GM12878 (cell line): ENCODE measurements around the gene TMPRSS9. TPM values are rescaled to one million over a fixed set of nuclear protein-coding genes. Genes with fewer than 3 reads are reported as not detected.
A peak's percentile ranks its signal among the peaks of the same experiment; 100 is the strongest.

ENCODE experiments used
- ATAC-seq: fragments of 200-7000 bp; cut with Tn5 transposase; 3 replicates; pipeline ENCODE4 v1.9.1; 2020; ENCODE audit warnings: mild to moderate bottlenecking, moderate library complexity
- BruUV-seq: library from RNA; stranded (reverse); fragments of 400-500 nt; replicated peaks from 2 replicates; lab custom pipeline; 2021; lab: Mats Ljungman, UMichigan
- CTCF ChIA-PET: fragments of 300-600 bp; sonication (Branson Sonifier 250); formaldehyde crosslinking; extraction: SDS; loops from one replicate; lab custom pipeline; 2021; ENCODE audit warnings: inconsistent platforms; lab: Yijun Ruan, JAX
- POLR2A ChIA-PET: fragments of 350-600 bp; formaldehyde crosslinking; extraction: SDS; loops from one replicate; lab custom pipeline; 2021; ENCODE audit warnings: inconsistent platforms; lab: Charles Lee
- RAD21 ChIA-PET: fragments of 300-600 bp; sonication (Branson Sonifier 250); formaldehyde crosslinking; loops from one replicate; lab custom pipeline; 2023; ENCODE audit warnings: antibody characterized with exemption; ENCODE audit not compliant: unreplicated experiment; lab: Charles Lee
- SMC1A ChIA-PET: fragments of 300-600 bp; sonication (Branson Sonifier 250); formaldehyde crosslinking; loops from one replicate; lab custom pipeline; 2023; ENCODE audit not compliant: unreplicated experiment, uncharacterized antibody; lab: Charles Lee
- DNase-seq: peaks from one replicate; pipeline ENCODE4 v3.0.0-alpha.2; 2011; ENCODE audit warnings: low read depth, low spot score
- FAIRE-seq: peaks from 3 replicates; lab custom pipeline; 2011; peaks lifted over from hg19 to GRCh38; lab: Jason Lieb, UNC
- H2AFZ ChIP-seq: 2 replicates; pipeline ENCODE4 v1.6.0; 2011; ENCODE audit warnings: low read depth, low read length, control low read depth; ENCODE audit not compliant: control insufficient read depth
- H3K27ac ChIP-seq: 2 replicates; pipeline ENCODE4 v1.5.1; 2011; ENCODE audit warnings: control low read depth; ENCODE audit not compliant: control insufficient read depth, insufficient read depth
- H3K27me3 ChIP-seq, 2 experiments: replicated peaks in 1 of 2; 2 replicates each; pipeline versions ENCODE4 v1.6.0 to v1.6.1; 2011; ENCODE audit warnings: low read length in 1 of 2; ENCODE audit not compliant: control insufficient read depth in 2 of 2, insufficient read depth in 2 of 2
- H3K36me3 ChIP-seq, 2 experiments: 2 replicates each; pipeline ENCODE4 v1.5.1; 2011; ENCODE audit warnings: low read length in 1 of 2; ENCODE audit not compliant: control insufficient read depth in 2 of 2, insufficient read depth in 2 of 2
- H3K4me1 ChIP-seq: 2 replicates; pipeline ENCODE4 v1.6.1; 2011; ENCODE audit warnings: mild to moderate bottlenecking, low read length, moderate library complexity, mixed read lengths; ENCODE audit not compliant: control insufficient read depth, insufficient read depth
- H3K4me2 ChIP-seq: 2 replicates; pipeline ENCODE4 v1.6.0; 2011; ENCODE audit warnings: control low read depth; ENCODE audit not compliant: control insufficient read depth, insufficient read depth
- H3K4me3 ChIP-seq: fragments of 200-600 bp; sonication (generic); 2 replicates; pipeline ENCODE4 v1.5.1; 2016
- H3K79me2 ChIP-seq: 2 replicates; pipeline ENCODE4 v1.6.0; 2011; ENCODE audit warnings: low read length; ENCODE audit not compliant: control insufficient read depth, insufficient read depth
- H3K9ac ChIP-seq: 2 replicates; pipeline ENCODE4 v1.8.0; 2011; ENCODE audit warnings: low read length, control low read depth, mixed read lengths; ENCODE audit not compliant: control insufficient read depth, insufficient read depth
- H3K9me3 ChIP-seq: replicated peaks from 3 replicates; pipeline ENCODE4 v1.5.1; 2011; ENCODE audit warnings: mild to moderate bottlenecking, low read length; ENCODE audit not compliant: control insufficient read depth, insufficient read depth
- H4K20me1 ChIP-seq: 2 replicates; pipeline ENCODE4 v1.6.0; 2011; ENCODE audit not compliant: control insufficient read depth, insufficient read depth
- BHLHE40 ChIP-seq, 2 experiments: fragments of 450-650 bp in 1 of 2; IDR thresholded peaks; 2 replicates each; pipeline ENCODE4 v1.6.1; 2011 to 2017; ENCODE audit warnings: low read depth in 2 of 2, borderline replicate concordance in 1 of 2, improper control_type of control experiment in 1 of 2, low read length in 1 of 2, mild to moderate bottlenecking in 1 of 2
- EGR1 ChIP-seq, 2 experiments: IDR thresholded peaks; 1 replicate in 1 of 2; 2 replicates in 1 of 2; pipeline ENCODE4 v1.6.1; 2011 to 2012; ENCODE audit warnings: low read depth in 2 of 2, low read length in 2 of 2, borderline replicate concordance in 1 of 2, mild to moderate bottlenecking in 1 of 2, moderate library complexity in 1 of 2
- RAD21 ChIP-seq: IDR thresholded peaks from 2 replicates; pipeline ENCODE4 v1.6.1; 2011; ENCODE audit warnings: mild to moderate bottlenecking, low read depth, low read length, moderate library complexity; ENCODE audit not compliant: insufficient read depth
- RUNX3 ChIP-seq: IDR thresholded peaks from 2 replicates; pipeline ENCODE4 v1.6.1; 2012; ENCODE audit warnings: low read length, inconsistent platforms
- SRF ChIP-seq, 2 experiments: IDR thresholded peaks; 2 replicates each; pipeline ENCODE4 v1.6.1; 2011; ENCODE audit warnings: low read depth in 2 of 2, low read length in 2 of 2, mild to moderate bottlenecking in 1 of 2, moderate library complexity in 1 of 2
- STAT3 ChIP-seq: IDR thresholded peaks from 2 replicates; pipeline ENCODE4 v1.6.1; 2011; ENCODE audit warnings: low read depth, low read length, improper control_type of control experiment
- TCF3 ChIP-seq: IDR thresholded peaks from 2 replicates; pipeline ENCODE4 v1.6.1; 2012; ENCODE audit warnings: low read depth, mild to moderate bottlenecking, low read length, borderline replicate concordance; ENCODE audit not compliant: insufficient read depth
- YY1 ChIP-seq: IDR thresholded peaks from 2 replicates; pipeline ENCODE4 v1.6.1; 2011; ENCODE audit warnings: low read depth, mild to moderate bottlenecking, low read length
- ZBED1 ChIP-seq: IDR thresholded peaks from 2 replicates; pipeline ENCODE4 v1.6.1; 2016; ENCODE audit warnings: borderline replicate concordance
- ZNF207 ChIP-seq: fragments of 450-650 bp; IDR thresholded peaks from 2 replicates; pipeline ENCODE4 v1.6.1; 2014; ENCODE audit warnings: antibody characterized with exemption, mild to moderate bottlenecking, borderline replicate concordance
- ZNF384 ChIP-seq: IDR thresholded peaks from 2 replicates; pipeline ENCODE4 v1.6.1; 2012; ENCODE audit warnings: low read depth, mild to moderate bottlenecking, low read length, improper control_type of control experiment, borderline replicate concordance
- WGBS: methylation state at CpG from one replicate; pipeline ENCODE4 v1.1.6; 2016; ENCODE audit warnings: low lambda C conversion rate; ENCODE audit not compliant: insufficient replicate concordance, insufficient coverage; ENCODE audit errors: missing lambda C conversion rate; 5-methylcytosine and 5-hydroxymethylcytosine counted together
- in situ Hi-C: fragments of 300-500 bp; cut with MboI; formaldehyde crosslinking; loops from 9 replicates; pipeline ENCODE4 v1.14.3; 2018; ENCODE audit warnings: mixed read lengths
- intact Hi-C: fragments of 100-400 bp; cut with micrococcal nuclease; formaldehyde crosslinking; loops from one replicate; pipeline ENCODE4 v1.14.2; 2022; ENCODE audit not compliant: unreplicated experiment
- polyA plus RNA-seq, 11 experiments: library from polyadenylated mRNA; depleted of rRNA in 4 of 11; unstranded in 6 of 11; stranded (reverse) in 5 of 11; fragments of >200 nt; fragmentation: Nextera tagmentation in 4 of 11; fragmentation: Illumina TruSeq in 1 of 11; extraction: Ambion mirVana in 4 of 11; extraction: Trizol in 1 of 11; gene quantifications; 1 replicate in 1 of 11; 2 replicates in 10 of 11; pipeline versions ENCODE4 v1.2.1 to v1.2.3, GENCODE V29; 2011 to 2016; ENCODE audit warnings: inconsistent platforms in 2 of 11, missing spikeins in 2 of 11, low read depth in 1 of 11
- total RNA-seq, 4 experiments: library from RNA; depleted of rRNA in 3 of 4; stranded (reverse); fragments of >200 nt in 3 of 4; fragmentation: Illumina TruSeq in 1 of 4; extraction: Trizol in 1 of 4; gene quantifications; 2 replicates each; pipeline versions ENCODE4 v1.2.1 to v1.2.3, GENCODE V29; 2013 to 2021
- TF ChIP-seq, protein P1 (sequence below): fragments of 450-650 bp; IDR thresholded peaks from 2 replicates; pipeline ENCODE4 v1.6.1; 2016; ENCODE audit warnings: mild to moderate bottlenecking
- TF ChIP-seq, protein P2 (sequence below): IDR thresholded peaks from 2 replicates; pipeline ENCODE4 v1.6.1; 2011; ENCODE audit warnings: mild to moderate bottlenecking, low read depth, low read length, moderate library complexity; ENCODE audit not compliant: insufficient replicate concordance

The TMPRSS9 gene
- total and polyA plus RNA-seq, 10 of the 15 experiments (the other 5 are each of a cell fraction or from before 2014, with no cell fraction given) = 0.24 TPM; not detected in 9

DNA sequence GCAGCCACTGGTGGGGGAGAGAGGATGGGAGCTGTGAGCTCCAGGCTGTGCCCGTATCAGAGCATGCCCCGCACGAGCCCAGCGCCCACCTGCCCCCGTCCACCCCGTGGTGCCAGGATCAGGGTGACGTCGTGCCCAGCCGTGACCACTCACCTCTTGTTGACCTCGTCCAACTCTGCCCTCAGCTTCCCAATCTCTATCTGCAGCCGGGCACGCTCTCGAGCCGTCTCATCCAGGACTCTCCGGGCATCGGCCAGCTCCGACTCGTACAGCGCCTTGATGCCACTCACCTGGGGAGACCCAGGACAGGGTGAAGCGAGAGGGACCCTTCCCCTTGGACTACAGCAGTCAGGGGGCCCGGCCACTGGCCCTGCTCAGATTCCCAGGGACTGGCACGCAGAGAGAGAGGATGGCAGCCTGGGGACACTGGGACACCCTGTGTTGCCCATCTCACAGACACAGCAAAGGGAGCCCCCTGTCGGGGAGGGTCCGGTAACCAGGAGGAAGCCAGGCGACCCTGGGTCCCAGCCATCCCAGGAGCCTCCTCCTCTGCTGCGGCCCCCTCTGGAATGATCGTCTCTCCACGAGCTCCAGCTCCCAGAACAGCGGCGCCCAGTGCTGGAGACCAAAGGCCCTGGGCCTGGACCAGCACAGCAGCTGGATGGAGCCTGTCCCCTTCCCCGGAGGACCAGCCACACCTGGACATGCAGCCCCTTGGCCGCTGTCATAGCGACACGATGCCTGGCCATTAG, 84.4 kb downstream of the TMPRSS9 start:
- peaks cover 30% of the 10 kb centered on the region for H3K79me2 ChIP-seq
- no peak overlapping the region for H3K9ac ChIP-seq
- no TSS peak for BruUV-seq
- peaks cover 11% of the 10 kb centered on the region; the same call in 1 of the 2 replicates for H3K4me1 ChIP-seq
- no peak overlapping the region for H2AFZ ChIP-seq
- in situ Hi-C loops = no loop called here
- no peak overlapping the region for H3K4me2 ChIP-seq
- WGBS = 94% methylated on average over 29 of the region's 34 CpGs
- H3K9me3 ChIP-seq = no peaks in the 10 kb centered on the region
- H3K27ac ChIP-seq = no peak overlapping the region
- DNase-seq (no peak), FAIRE-seq (no peak), ATAC-seq (no peak)
- no peak overlapping the region for H3K4me3 ChIP-seq
- intact Hi-C loops = no loop called here
- TF ChIP-seq YY1 = no peak
- TF ChIP-seq ZNF384 = no peak
- TF ChIP-seq EGR1 (IDR thresholded peaks at IDR 0.05; ENCODE audit: borderline replicate concordance in 1 of 2, low read depth in 2 of 2, low read length in 2 of 2) = no peak
- TF ChIP-seq ZBED1 = no peak
- peaks cover 16 to 38% of the 10 kb centered on the region in 2 experiments for H3K36me3 ChIP-seq
- H4K20me1 ChIP-seq = no peaks in the 10 kb centered on the region
- H3K27me3 ChIP-seq = no peaks in the 10 kb centered on the region
- SMC1A ChIA-PET = no interaction called here
- POLR2A ChIA-PET = interaction anchor here (0.6 to 0.8 kb wide), 2 partner anchors 12 to 27 kb away, joined by 3 to 7 read pairs; partner anchors contain the start of gene LMNB2
- CTCF ChIA-PET = interaction anchor here (0.5 to 1.0 kb wide), 2 partner anchors 10 to 167 kb away, joined by 3 to 4 read pairs; no protein-coding TSS in a partner anchor
- RAD21 ChIA-PET = no interaction called here

DNA sequence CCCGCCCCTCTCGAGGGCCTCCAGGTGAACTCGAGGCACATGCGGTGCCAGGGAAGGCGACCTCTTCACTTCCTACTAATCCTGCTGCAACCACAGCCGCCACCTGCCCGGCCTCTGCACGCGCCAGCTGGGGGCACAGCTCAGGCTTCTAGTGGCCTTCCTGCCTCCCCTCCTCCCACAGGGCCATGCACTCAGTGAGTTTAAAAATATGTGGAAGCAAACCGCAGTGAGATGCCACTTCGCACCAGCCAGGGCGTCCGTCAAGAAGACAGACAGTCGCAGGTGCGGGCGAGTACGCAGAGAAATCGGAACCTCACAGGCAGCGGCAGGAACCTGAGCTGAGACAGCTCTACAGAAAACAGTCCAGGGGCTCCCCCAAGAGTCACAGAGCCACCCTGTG, 86.3 kb downstream of the TMPRSS9 start:
- H3K4me3 ChIP-seq = 0 out of 2 replicates have a peak overlapping the region, but pooled peaks have one; percentile 24
- no TSS peak for BruUV-seq
- peak overlapping the region; percentile 79 for H3K4me2 ChIP-seq
- no peak overlapping the region; the same call in 1 of the 2 replicates for H3K27ac ChIP-seq
- 59% methylated on average over 16 of the region's 19 CpGs for WGBS
- intact Hi-C loops (no loop called here), in situ Hi-C loops (no loop called here)
- peaks cover 14 to 34% of the 10 kb centered on the region in 2 experiments for H3K36me3 ChIP-seq
- FAIRE-seq = no peak
- H3K9ac ChIP-seq = peak overlapping the region; percentile 35; the same call in 1 of the 2 replicates
- ChIA-PET RAD21 (no interaction called here), SMC1A (no interaction called here), CTCF (no interaction called here), POLR2A (interaction anchor here (0.6 to 1.0 kb wide), 2 partner anchors 186 to 207 kb away, joined by 3 read pairs; no protein-coding TSS in a partner anchor)
- peaks cover 43% of the 10 kb centered on the region for H3K79me2 ChIP-seq
- DNase-seq = no peak
- ATAC-seq = peak; percentile 61
- H3K4me1 ChIP-seq = peaks cover 11% of the 10 kb centered on the region; the same call in 1 of the 2 replicates
- no peaks in the 10 kb centered on the region for H3K27me3 ChIP-seq
- no peak overlapping the region for H2AFZ ChIP-seq
- TF ChIP-seq, protein P1, sequence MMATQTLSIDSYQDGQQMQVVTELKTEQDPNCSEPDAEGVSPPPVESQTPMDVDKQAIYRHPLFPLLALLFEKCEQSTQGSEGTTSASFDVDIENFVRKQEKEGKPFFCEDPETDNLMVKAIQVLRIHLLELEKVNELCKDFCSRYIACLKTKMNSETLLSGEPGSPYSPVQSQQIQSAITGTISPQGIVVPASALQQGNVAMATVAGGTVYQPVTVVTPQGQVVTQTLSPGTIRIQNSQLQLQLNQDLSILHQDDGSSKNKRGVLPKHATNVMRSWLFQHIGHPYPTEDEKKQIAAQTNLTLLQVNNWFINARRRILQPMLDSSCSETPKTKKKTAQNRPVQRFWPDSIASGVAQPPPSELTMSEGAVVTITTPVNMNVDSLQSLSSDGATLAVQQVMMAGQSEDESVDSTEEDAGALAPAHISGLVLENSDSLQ = peak; percentile 81
- TF ChIP-seq RUNX3 = peak; percentile 40; the same call in 1 of the 2 replicates
- TF ChIP-seq SRF (IDR thresholded peaks at IDR 0.05; ENCODE audit: low read depth in 2 of 2, low read length in 2 of 2) = no peak
- no peak for TF ChIP-seq STAT3
- TF ChIP-seq RAD21 = 0 out of 2 replicates have a peak, but pooled peaks have one; percentile 15
- peak in 1 of 2 experiments; percentile 43; a peak in 1 of 4 replicates for TF ChIP-seq BHLHE40 (IDR thresholded peaks at IDR 0.05; ENCODE audit: borderline replicate concordance in 1 of 2, low read depth in 2 of 2, low read length in 1 of 2)
- TF ChIP-seq ZNF207 = no peak
- TF ChIP-seq TCF3 = 0 out of 2 replicates have a peak, but pooled peaks have one; percentile 32
- TF ChIP-seq, protein P2, sequence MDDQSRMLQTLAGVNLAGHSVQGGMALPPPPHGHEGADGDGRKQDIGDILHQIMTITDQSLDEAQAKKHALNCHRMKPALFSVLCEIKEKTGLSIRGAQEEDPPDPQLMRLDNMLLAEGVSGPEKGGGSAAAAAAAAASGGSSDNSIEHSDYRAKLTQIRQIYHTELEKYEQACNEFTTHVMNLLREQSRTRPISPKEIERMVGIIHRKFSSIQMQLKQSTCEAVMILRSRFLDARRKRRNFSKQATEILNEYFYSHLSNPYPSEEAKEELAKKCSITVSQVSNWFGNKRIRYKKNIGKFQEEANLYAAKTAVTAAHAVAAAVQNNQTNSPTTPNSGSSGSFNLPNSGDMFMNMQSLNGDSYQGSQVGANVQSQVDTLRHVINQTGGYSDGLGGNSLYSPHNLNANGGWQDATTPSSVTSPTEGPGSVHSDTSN = peak; percentile 63
- peaks cover 4% of the 10 kb centered on the region; the same call in 1 of the 2 replicates for H4K20me1 ChIP-seq
- no peaks in the 10 kb centered on the region for H3K9me3 ChIP-seq
